Left ventricle myocardium inferior (tissue), 1 donor: ENCODE data around the gene LUC7L3. TPM values are rescaled to one million over a fixed set of nuclear protein-coding genes. Genes with fewer than 3 reads are reported as not detected.
"Not testable (repeated sequence)": the region's sequence is repeated elsewhere in the genome, so short reads cannot be mapped to it uniquely, and the experiment has no call there.

Source experiments
- DNase-seq: peaks from one replicate; pipeline ENCODE4 v3.0.0-alpha.2; 2020
- H3K27ac ChIP-seq: fragments of 200-600 bp; replicated peaks from 2 replicates; pipeline ENCODE4 v1.8.0; 2021
- H3K27me3 ChIP-seq: fragments of 200-600 bp; 2 replicates; pipeline ENCODE4 v1.8.0; 2021; ENCODE audit warnings: low read depth
- H3K36me3 ChIP-seq: fragments of 200-600 bp; 2 replicates; pipeline ENCODE4 v1.8.0; 2021
- H3K4me1 ChIP-seq: fragments of 200-600 bp; 2 replicates; pipeline ENCODE4 v1.8.0; 2021
- H3K4me3 ChIP-seq: fragments of 200-600 bp; 2 replicates; pipeline ENCODE4 v1.8.0; 2021; ENCODE audit warnings: mild to moderate bottlenecking, moderate library complexity
- H3K9me3 ChIP-seq: fragments of 200-600 bp; replicated peaks from 2 replicates; pipeline ENCODE4 v1.8.0; 2021
- intact Hi-C: fragments of 100-400 bp; cut with micrococcal nuclease; formaldehyde crosslinking; loops from one replicate; pipeline ENCODE4 v1.11.0; 2022
- total RNA-seq: library from RNA; stranded (reverse); fragmentation: NEBNext Ultra II Directional; extraction: Animal tissue kit (Norgen Biotek cat#: 25700); gene quantifications from one replicate; pipeline ENCODE4 v1.2.1, GENCODE V29; 2021
- TF ChIP-seq, protein P1 (sequence below): fragments of 200-600 bp; IDR thresholded peaks from 2 replicates; pipeline ENCODE4 v1.8.0; 2021; ENCODE audit warnings: antibody characterized with exemption, mild to moderate bottlenecking, borderline replicate concordance
- donor health status: DM: no; HTN: yes; CAD: no; lungs with severe emphysema.

Gene LUC7L3
- total RNA-seq, 1 donor from 2014 or later = 64.4 TPM

DNA sequence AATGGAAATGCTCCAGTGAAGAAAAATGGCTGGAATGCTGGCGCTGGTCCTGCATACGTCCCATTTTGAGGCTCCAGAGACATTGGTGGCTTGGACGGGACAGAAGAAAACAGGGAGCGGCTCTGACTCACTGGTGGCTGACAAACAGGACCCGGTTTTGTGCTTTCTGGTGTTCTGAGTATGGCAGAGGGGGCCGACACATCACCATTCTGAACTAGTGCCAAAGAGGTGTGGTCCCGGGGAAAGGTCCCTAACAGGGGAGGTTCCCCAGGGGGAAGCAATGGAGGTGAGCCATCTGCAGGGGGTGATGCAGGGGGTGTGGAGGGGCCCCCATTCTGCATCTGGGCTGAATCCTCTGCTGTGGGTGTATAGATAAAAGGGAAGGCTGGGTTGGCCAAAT, 20.0 kb upstream of the LUC7L3 start:
- H3K27ac ChIP-seq = no peak overlapping the region
- peaks cover 69% of the 10 kb centered on the region for H3K4me1 ChIP-seq
- no peaks in the 10 kb centered on the region for H3K27me3 ChIP-seq
- no peak overlapping the region for H3K4me3 ChIP-seq
- TF ChIP-seq, protein P1, sequence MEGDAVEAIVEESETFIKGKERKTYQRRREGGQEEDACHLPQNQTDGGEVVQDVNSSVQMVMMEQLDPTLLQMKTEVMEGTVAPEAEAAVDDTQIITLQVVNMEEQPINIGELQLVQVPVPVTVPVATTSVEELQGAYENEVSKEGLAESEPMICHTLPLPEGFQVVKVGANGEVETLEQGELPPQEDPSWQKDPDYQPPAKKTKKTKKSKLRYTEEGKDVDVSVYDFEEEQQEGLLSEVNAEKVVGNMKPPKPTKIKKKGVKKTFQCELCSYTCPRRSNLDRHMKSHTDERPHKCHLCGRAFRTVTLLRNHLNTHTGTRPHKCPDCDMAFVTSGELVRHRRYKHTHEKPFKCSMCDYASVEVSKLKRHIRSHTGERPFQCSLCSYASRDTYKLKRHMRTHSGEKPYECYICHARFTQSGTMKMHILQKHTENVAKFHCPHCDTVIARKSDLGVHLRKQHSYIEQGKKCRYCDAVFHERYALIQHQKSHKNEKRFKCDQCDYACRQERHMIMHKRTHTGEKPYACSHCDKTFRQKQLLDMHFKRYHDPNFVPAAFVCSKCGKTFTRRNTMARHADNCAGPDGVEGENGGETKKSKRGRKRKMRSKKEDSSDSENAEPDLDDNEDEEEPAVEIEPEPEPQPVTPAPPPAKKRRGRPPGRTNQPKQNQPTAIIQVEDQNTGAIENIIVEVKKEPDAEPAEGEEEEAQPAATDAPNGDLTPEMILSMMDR = no peak
- DNase-seq = no peak
- no peaks in the 10 kb centered on the region for H3K9me3 ChIP-seq
- peaks cover 75% of the 10 kb centered on the region for H3K36me3 ChIP-seq
- intact Hi-C loops = loop anchor here (10.0 kb wide), 1 partner anchor 145 kb away; no protein-coding TSS in a partner anchor

DNA sequence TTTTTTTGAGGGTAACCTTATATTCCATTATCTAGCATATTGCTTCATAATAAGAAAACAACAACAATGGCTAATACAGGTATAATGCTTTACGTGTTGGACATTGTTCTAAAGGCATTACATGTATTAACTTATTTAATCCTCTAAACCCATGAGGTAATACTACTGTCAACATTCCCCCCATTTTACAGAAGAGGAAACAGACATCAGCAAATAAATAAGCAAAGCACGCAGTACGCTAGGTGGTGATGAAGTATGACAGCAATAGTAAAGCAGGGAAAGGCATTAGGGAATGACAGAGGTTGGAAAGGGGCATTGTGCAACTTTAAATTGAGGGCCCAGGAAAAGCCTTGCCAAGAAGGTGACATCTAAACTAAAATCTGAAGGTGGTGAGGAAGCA, 16.2 kb upstream of the LUC7L3 start:
- TF ChIP-seq, protein P1 = no peak
- no peaks in the 10 kb centered on the region for H3K9me3 ChIP-seq
- no peak overlapping the region for H3K4me3 ChIP-seq
- intact Hi-C loops = no loop called here
- DNase-seq = no peak
- no peaks in the 10 kb centered on the region for H3K27me3 ChIP-seq
- H3K36me3 ChIP-seq = peaks cover 40% of the 10 kb centered on the region
- H3K4me1 ChIP-seq = peaks cover 68% of the 10 kb centered on the region
- no peak overlapping the region for H3K27ac ChIP-seq

DNA sequence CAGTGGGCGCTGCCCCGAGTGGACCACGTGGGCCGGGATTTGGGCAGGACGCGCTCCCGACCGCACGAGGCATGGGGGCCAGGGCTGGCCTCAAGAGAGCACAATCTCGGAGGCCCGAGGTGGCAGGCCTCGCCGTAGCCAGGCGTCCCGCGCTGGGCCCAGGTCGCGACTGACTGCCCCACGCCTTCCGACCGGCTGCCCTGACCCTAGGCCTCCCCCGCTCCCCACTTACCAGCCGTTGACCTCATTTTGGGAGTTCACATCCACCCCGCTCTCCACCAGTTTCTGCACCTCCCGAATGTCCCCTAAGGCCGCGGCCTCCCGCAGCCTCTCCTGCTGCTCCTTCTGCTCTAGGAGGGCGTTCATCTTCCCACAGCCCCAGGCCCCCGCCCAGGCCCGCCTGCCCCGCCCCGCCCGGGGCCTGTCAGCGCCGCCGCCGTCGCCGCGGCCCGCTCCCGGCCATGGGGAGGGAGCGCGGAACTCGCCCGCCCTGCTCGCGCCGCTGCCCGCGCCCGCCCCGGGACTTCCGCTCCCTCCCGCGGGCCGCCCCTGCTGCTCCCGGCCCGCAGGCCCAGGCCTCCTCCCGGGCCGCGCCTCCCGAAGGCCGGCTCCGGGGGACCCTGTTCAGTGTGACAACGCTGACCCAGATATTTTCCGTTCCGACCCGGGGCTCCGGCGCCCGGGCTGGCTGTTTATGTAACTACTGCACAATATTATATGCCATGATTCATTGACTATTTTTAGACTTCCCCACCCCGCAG, 11.9 kb upstream of the LUC7L3 start, which contains the start of gene ANKRD40:
ANKRD40 (minus strand) TSS at position 626 of the 761 bp plus-strand sequence; CDS start at position 366, 260 bp downstream.
- Histone ChIP-seq H3K4me1 (peaks cover 70% of the 10 kb centered on the region), H3K27me3 (no peaks in the 10 kb centered on the region), H3K4me3 (peak within 1 kb of the TSS; percentile 88), H3K27ac (peak within 1 kb of the TSS; percentile 97), H3K36me3 (peaks cover 14% of the 10 kb centered on the region), H3K9me3 (no peaks in the 10 kb centered on the region)
- TF ChIP-seq, protein P1 = no peak
- intact Hi-C loops = no loop called here
- DNase-seq = peak; percentile 90

GRCh38 chr17:50708050-50709000, 11.1 kb upstream of the LUC7L3 start:
- intact Hi-C loops = no loop called here
- peak overlapping the region; percentile 88 for H3K4me3 ChIP-seq
- no peaks in the 10 kb centered on the region for H3K27me3 ChIP-seq
- peak overlapping the region; percentile 97 for H3K27ac ChIP-seq
- DNase-seq = no peak
- no peaks in the 10 kb centered on the region for H3K9me3 ChIP-seq
- H3K36me3 ChIP-seq = peaks cover 9% of the 10 kb centered on the region
- H3K4me1 ChIP-seq = peaks cover 62% of the 10 kb centered on the region
- TF ChIP-seq, protein P1 = no peak

GRCh38 chr17:50709053-50709452, 10.3 kb upstream of the LUC7L3 start:
- DNase-seq, intact Hi-C loops, H3K9me3 ChIP-seq, H3K36me3 ChIP-seq, H3K27me3 ChIP-seq: not testable (repeated sequence)
- Histone ChIP-seq H3K27ac (peak overlapping the region; percentile 97), H3K4me3 (peak overlapping the region; percentile 88), H3K4me1 (peaks cover 54% of the 10 kb centered on the region)
